Lower leg skin (tissue), 3 donors: Measurements from ENCODE around the gene LRRFIP1.

Experiments used
- POLR2A ChIP-seq, 2 donors: fragments of 450-650 bp; IDR thresholded peaks; one replicate each; pipeline ENCODE4 v1.6.1; 2016 to 2017; ENCODE audit warnings: antibody characterized with exemption in 2 of 2, mild to moderate bottlenecking in 1 of 2, moderate library complexity in 1 of 2
- TF ChIP-seq, protein P1 (sequence below), 3 donors: fragments of 450-650 bp; IDR thresholded peaks; one replicate each; pipeline ENCODE4 v1.5.1; 2016; ENCODE audit warnings: antibody characterized with exemption in 3 of 3, mild to moderate bottlenecking in 3 of 3, moderate library complexity in 2 of 3

DNA sequence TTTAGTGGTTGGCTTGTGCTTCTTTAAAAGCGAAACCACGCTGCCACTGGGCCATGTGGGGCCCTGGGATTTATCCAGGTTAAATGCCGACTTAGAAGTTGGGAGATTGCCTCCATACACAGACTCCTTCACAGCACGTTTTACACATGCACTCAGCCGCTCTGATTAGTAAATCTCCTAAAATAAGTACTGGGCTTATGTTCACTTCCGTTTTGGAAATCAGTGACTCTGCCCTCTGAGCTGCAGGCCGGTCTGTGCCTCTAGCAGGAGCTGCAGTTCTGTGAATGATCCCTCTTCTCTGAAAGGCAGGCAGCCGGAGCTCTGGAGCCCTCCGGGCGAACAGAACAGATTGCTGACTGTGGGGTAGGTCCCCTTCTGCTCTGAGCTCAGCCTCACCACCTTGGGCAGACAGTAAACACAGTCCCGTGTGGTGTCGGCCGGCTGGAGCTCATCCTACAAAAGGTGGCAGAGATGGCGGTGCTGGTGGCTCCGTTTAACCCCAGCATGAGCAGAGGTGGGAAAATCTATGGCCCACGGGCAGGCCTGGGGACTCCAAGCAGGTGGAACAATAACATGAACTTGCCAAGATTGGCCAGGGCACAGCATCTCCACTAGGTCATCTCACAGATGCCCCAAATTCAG is 27.1 kb upstream of the LRRFIP1 start:
- TF ChIP-seq, protein P1, sequence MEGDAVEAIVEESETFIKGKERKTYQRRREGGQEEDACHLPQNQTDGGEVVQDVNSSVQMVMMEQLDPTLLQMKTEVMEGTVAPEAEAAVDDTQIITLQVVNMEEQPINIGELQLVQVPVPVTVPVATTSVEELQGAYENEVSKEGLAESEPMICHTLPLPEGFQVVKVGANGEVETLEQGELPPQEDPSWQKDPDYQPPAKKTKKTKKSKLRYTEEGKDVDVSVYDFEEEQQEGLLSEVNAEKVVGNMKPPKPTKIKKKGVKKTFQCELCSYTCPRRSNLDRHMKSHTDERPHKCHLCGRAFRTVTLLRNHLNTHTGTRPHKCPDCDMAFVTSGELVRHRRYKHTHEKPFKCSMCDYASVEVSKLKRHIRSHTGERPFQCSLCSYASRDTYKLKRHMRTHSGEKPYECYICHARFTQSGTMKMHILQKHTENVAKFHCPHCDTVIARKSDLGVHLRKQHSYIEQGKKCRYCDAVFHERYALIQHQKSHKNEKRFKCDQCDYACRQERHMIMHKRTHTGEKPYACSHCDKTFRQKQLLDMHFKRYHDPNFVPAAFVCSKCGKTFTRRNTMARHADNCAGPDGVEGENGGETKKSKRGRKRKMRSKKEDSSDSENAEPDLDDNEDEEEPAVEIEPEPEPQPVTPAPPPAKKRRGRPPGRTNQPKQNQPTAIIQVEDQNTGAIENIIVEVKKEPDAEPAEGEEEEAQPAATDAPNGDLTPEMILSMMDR (IDR thresholded peaks at IDR 0.05), result no peak
- no peak for TF ChIP-seq POLR2A (IDR thresholded peaks at IDR 0.05)
